HepG2 (cell line): ENCODE data around the gene GNG7. TPM values are rescaled to one million over a fixed set of nuclear protein-coding genes. Genes with fewer than 3 reads are reported as not detected.

Source experiments
- ATAC-seq: fragments of 200-7000 bp; cut with Tn5 transposase; 3 replicates; pipeline ENCODE4 v1.9.1; 2020; ENCODE audit warnings: mild to moderate bottlenecking, moderate library complexity
- BruUV-seq: library from RNA; stranded (reverse); fragments of 400-500 nt; replicated peaks from 2 replicates; lab custom pipeline; 2021; lab: Mats Ljungman, UMichigan
- CTCF ChIA-PET: fragments of 300-600 bp; formaldehyde crosslinking; extraction: SDS; loops from one replicate; lab custom pipeline; 2021; ENCODE audit warnings: low total read pairs, inconsistent platforms, low intra/inter-chr PET ratio; lab: Yijun Ruan, JAX
- POLR2A ChIA-PET: fragments of 350-600 bp; sonication (Branson Sonifier 250); formaldehyde crosslinking; loops from one replicate; lab custom pipeline; 2020; ENCODE audit warnings: antibody characterized with exemption, inconsistent platforms; lab: Yijun Ruan, JAX
- DNase-seq: peaks from one replicate; pipeline ENCODE4 v3.0.0-alpha.2; 2015; ENCODE audit warnings: low spot score
- FAIRE-seq: peaks from 3 replicates; lab custom pipeline; 2011; peaks lifted over from hg19 to GRCh38; lab: Jason Lieb, UNC
- H2AFZ ChIP-seq: one replicate; pipeline ENCODE4 v1.6.1; 2011; ENCODE audit warnings: low read length, inconsistent platforms
- H3K27ac ChIP-seq: fragments of 300-600 bp; 3 replicates; pipeline ENCODE4 v1.8.0; 2011; ENCODE audit warnings: mixed run types, mild to moderate bottlenecking, mixed read lengths, low read length, inconsistent platforms; ENCODE audit not compliant: insufficient read depth; ENCODE audit errors: extremely low read length
- H3K27me3 ChIP-seq, 2 experiments: fragments of 200-600 bp in 1 of 2; 2 replicates in 1 of 2; 3 replicates in 1 of 2; pipeline versions ENCODE4 v1.6.0 to v1.8.0; 2011; ENCODE audit warnings: low read length in 2 of 2, mild to moderate bottlenecking in 2 of 2, moderate library complexity in 2 of 2, inconsistent platforms in 1 of 2; ENCODE audit not compliant: insufficient read depth in 2 of 2, control insufficient read depth in 1 of 2
- H3K36me3 ChIP-seq, 2 experiments: fragments of 200-600 bp in 1 of 2; replicated peaks in 1 of 2; 2 replicates in 1 of 2; 3 replicates in 1 of 2; pipeline versions ENCODE4 v1.5.1 to v1.8.0; 2011; ENCODE audit warnings: low read length in 2 of 2, inconsistent platforms in 1 of 2; ENCODE audit not compliant: insufficient read depth in 2 of 2, control insufficient read depth in 1 of 2
- H3K4me1 ChIP-seq: 2 replicates; pipeline ENCODE4 v1.5.1; 2012; ENCODE audit warnings: low read length, inconsistent platforms; ENCODE audit not compliant: insufficient read depth
- H3K4me2 ChIP-seq: 2 replicates; pipeline ENCODE4 v1.6.0; 2011; ENCODE audit warnings: low read depth, low read length, inconsistent platforms
- H3K4me3 ChIP-seq, 3 experiments: fragments of 200-600 bp in 1 of 3; sonication (generic), shearing (Covaris generic) in 1 of 3; replicated peaks in 1 of 3; 2 replicates each; pipeline ENCODE4 v1.5.1; 2011 to 2016; ENCODE audit warnings: low read length in 3 of 3, inconsistent platforms in 2 of 3, low read depth in 2 of 3, mild to moderate bottlenecking in 2 of 3, control low read depth in 1 of 3, mixed read lengths in 1 of 3; ENCODE audit not compliant: insufficient read depth in 1 of 3
- H3K79me2 ChIP-seq: one replicate; pipeline ENCODE4 v1.6.1; 2011; ENCODE audit warnings: low read length, inconsistent platforms; ENCODE audit not compliant: insufficient read depth
- H3K9ac ChIP-seq: 2 replicates; pipeline ENCODE4 v1.6.0; 2011; ENCODE audit warnings: mild to moderate bottlenecking, low read depth, low read length, inconsistent platforms; ENCODE audit not compliant: insufficient read depth
- H3K9me3 ChIP-seq: 2 replicates; pipeline ENCODE4 v1.5.1; 2012; ENCODE audit warnings: mild to moderate bottlenecking, low read length
- H4K20me1 ChIP-seq: 2 replicates; pipeline ENCODE4 v1.6.0; 2011; ENCODE audit warnings: inconsistent platforms, mild to moderate bottlenecking, low read length, moderate library complexity; ENCODE audit not compliant: insufficient read depth
- PPARG ChIP-seq: conservative IDR thresholded peaks from 2 replicates; pipeline ENCODE4 v1.6.1; 2016; ENCODE audit warnings: missing biosample characterization, missing genetic modification reagents
- RXRB ChIP-seq: IDR thresholded peaks from 2 replicates; pipeline ENCODE4 v1.6.1; 2016; ENCODE audit warnings: borderline replicate concordance, missing genetic modification reagents, missing compliant biosample characterization
- TFDP1 ChIP-seq: IDR thresholded peaks from 2 replicates; pipeline ENCODE4 v1.6.1; 2016; ENCODE audit warnings: missing compliant biosample characterization, missing genetic modification reagents, borderline replicate concordance
- ZNF12 ChIP-seq: sonication (generic); formaldehyde crosslinking; IDR thresholded peaks from 2 replicates; pipeline ENCODE4 v1.5.0; 2020; ENCODE audit warnings: missing genetic modification reagents
- ZNF280B ChIP-seq: sonication (generic); formaldehyde crosslinking; IDR thresholded peaks from 2 replicates; pipeline ENCODE4 v1.5.0; 2020; ENCODE audit warnings: missing genetic modification reagents, mild to moderate bottlenecking, borderline replicate concordance
- ZNF660 ChIP-seq: sonication (generic); formaldehyde crosslinking; IDR thresholded peaks from 2 replicates; pipeline ENCODE4 v1.5.1; 2020; ENCODE audit warnings: mild to moderate bottlenecking, low read depth, missing genetic modification reagents, borderline replicate concordance
- WGBS: methylation state at CpG from one replicate; pipeline ENCODE4 v1.1.6; 2017; ENCODE audit warnings: low lambda C conversion rate; 5-methylcytosine and 5-hydroxymethylcytosine counted together
- in situ Hi-C: cut with HindIII; loops from 2 replicates; pipeline ENCODE4 v1.10.0; 2017; ENCODE audit warnings: low pct_unique_long_range_greater_than_20kb; ENCODE audit not compliant: extremely low pct_ligation_motif_present
- intact Hi-C: fragments of 100-400 bp; cut with micrococcal nuclease; formaldehyde crosslinking; loops from one replicate; pipeline ENCODE4 v1.10.0; 2022; ENCODE audit not compliant: unreplicated experiment
- polyA plus RNA-seq, 8 experiments: library from polyadenylated mRNA; depleted of rRNA in 3 of 8; stranded (reverse) in 7 of 8; unstranded in 1 of 8; fragments of >200 nt; fragmentation: Illumina TruSeq in 4 of 8; extraction: Trizol in 4 of 8; gene quantifications; 2 replicates each; pipeline versions ENCODE4 v1.2.1 to v1.2.3, GENCODE V29; 2011 to 2016; ENCODE audit warnings: low read depth in 4 of 8, missing spikeins in 1 of 8, mixed read lengths in 1 of 8; ENCODE audit not compliant: insufficient read depth in 1 of 8
- total RNA-seq, 5 experiments: library from RNA; depleted of rRNA; stranded (reverse); fragments of >200 nt; fragmentation: Illumina TruSeq; extraction: Trizol; gene quantifications; 2 replicates each; pipeline ENCODE4 v1.2.3, GENCODE V29; 2016; ENCODE audit warnings: low read depth in 1 of 5
- TF ChIP-seq, protein P1 (sequence below): sonication (generic); formaldehyde crosslinking; conservative IDR thresholded peaks from 2 replicates; pipeline ENCODE4 v1.8.0; 2022; ENCODE audit warnings: mild to moderate bottlenecking, moderate library complexity, missing genetic modification reagents

The GNG7 gene
- total and polyA plus RNA-seq, 2 of the 13 experiments (the other 11 are each of a cell fraction or from before 2014, with no cell fraction given): 1.4 to 3.3 TPM

- H3K9ac ChIP-seq: no peak overlapping the region
- CTCF ChIA-PET: no interaction called here
- H4K20me1 ChIP-seq: no peaks in the 10 kb centered on the region
- H3K27me3 ChIP-seq: peaks cover 9 to 70% of the 10 kb centered on the region in 2 experiments
- peaks cover 40% of the 10 kb centered on the region for H3K4me1 ChIP-seq
- no peaks in the 10 kb centered on the region for H3K9me3 ChIP-seq
- H2AFZ ChIP-seq: no peak overlapping the region
- no peak for FAIRE-seq
- in situ Hi-C loops (no loop called here), intact Hi-C loops (no loop called here)
- no peak overlapping the region for H3K4me3 ChIP-seq
- no peak overlapping the region for H3K27ac ChIP-seq
- WGBS: 67% methylated on average over 3 of the region's 10 CpGs
- DNase-seq: no peak
- ATAC-seq: no peak
- H3K79me2 ChIP-seq: no peaks in the 10 kb centered on the region
- TF ChIP-seq ZNF280B (CRISPR knock-in tag) (no peak), ZNF12 (peak; percentile 100)
- TF ChIP-seq, all 625 proteins: peak for 1
- POLR2A ChIA-PET: interaction anchor here (8.0 kb wide), 1 partner anchor 21 kb away, joined by 65 read pairs; the partner anchor contains the start of gene GADD45B
- BruUV-seq: no TSS peak
- Histone ChIP-seq H3K4me2 (no peak overlapping the region), H3K36me3 (no peaks in the 10 kb centered on the region)
Measured at GRCh38 chr19:2497186-2497585, 205.3 kb downstream of the GNG7 start.

- Histone ChIP-seq H3K4me1 (peaks cover 50% of the 10 kb centered on the region), H4K20me1 (no peaks in the 10 kb centered on the region), H3K27ac (no peak overlapping the region), H2AFZ (no peak overlapping the region), H3K9me3 (no peaks in the 10 kb centered on the region), H3K27me3 (peaks cover 12 to 72% of the 10 kb centered on the region in 2 experiments), H3K4me3 (peak overlapping the region in 2 of 3 experiments; percentile 60 to 80; a peak in 2 of 6 replicates), H3K4me2 (peak overlapping the region; percentile 93; the same call in 1 of the 2 replicates), H3K9ac (no peak overlapping the region), H3K36me3 (no peaks in the 10 kb centered on the region), H3K79me2 (no peaks in the 10 kb centered on the region)
- ChIA-PET POLR2A (interaction anchor here (8.0 kb wide), 1 partner anchor 19 kb away, joined by 65 read pairs; the partner anchor contains the start of gene GADD45B), CTCF (no interaction called here)
- WGBS: 24% methylated on average over 7 of the region's 16 CpGs
- no TSS peak for BruUV-seq
- DNase-seq: no peak
- in situ Hi-C loops: no loop called here
- TF ChIP-seq TFDP1 (CRISPR knock-in tag): no peak
- TF ChIP-seq, protein P1, sequence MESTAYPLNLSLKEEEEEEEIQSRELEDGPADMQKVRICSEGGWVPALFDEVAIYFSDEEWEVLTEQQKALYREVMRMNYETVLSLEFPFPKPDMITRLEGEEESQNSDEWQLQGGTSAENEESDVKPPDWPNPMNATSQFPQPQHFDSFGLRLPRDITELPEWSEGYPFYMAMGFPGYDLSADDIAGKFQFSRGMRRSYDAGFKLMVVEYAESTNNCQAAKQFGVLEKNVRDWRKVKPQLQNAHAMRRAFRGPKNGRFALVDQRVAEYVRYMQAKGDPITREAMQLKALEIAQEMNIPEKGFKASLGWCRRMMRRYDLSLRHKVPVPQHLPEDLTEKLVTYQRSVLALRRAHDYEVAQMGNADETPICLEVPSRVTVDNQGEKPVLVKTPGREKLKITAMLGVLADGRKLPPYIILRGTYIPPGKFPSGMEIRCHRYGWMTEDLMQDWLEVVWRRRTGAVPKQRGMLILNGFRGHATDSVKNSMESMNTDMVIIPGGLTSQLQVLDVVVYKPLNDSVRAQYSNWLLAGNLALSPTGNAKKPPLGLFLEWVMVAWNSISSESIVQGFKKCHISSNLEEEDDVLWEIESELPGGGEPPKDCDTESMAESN (CRISPR knock-in tag): 0 out of 2 replicates have a peak, but pooled peaks have one; percentile 24
- peak; percentile 60; the same call in 1 of the 2 replicates for TF ChIP-seq RXRB
- TF ChIP-seq PPARG (CRISPR knock-in tag): peak; percentile 58
- no peak for TF ChIP-seq ZNF660
- ATAC-seq: no peak
- no peak for FAIRE-seq
- intact Hi-C loops: loop anchor here (2.0 kb wide), 1 partner anchor 51 kb away; no protein-coding TSS in a partner anchor
Measured at GRCh38 chr19:2495651-2496316, 206.7 kb downstream of the GNG7 start.
